Mucosa of descending colon (tissue), 3 donors: ENCODE measurements around the gene PERM1. TPM values are rescaled to one million over a fixed set of nuclear protein-coding genes. Genes with fewer than 3 reads are reported as not detected.

ENCODE experiments used
- ATAC-seq: fragments of 200-7000 bp; cut with Tn5 transposase; one replicate; pipeline ENCODE4 v1.9.1; 2020; ENCODE audit warnings: mild to moderate bottlenecking, moderate library complexity
- DNase-seq, 3 donors: peaks; one replicate each; pipeline ENCODE4 v3.0.0-alpha.2; 2020
- H3K36me3 ChIP-seq: fragments of 200-600 bp; one replicate; pipeline ENCODE4 v1.8.0; 2021; ENCODE audit warnings: low read depth, mild to moderate bottlenecking
- H3K4me1 ChIP-seq: fragments of 200-600 bp; one replicate; pipeline ENCODE4 v1.8.0; 2021; ENCODE audit warnings: low read depth, mild to moderate bottlenecking
- H3K4me3 ChIP-seq: fragments of 200-600 bp; one replicate; pipeline ENCODE4 v1.8.0; 2021; ENCODE audit warnings: mild to moderate bottlenecking
- H3K9me3 ChIP-seq: fragments of 200-600 bp; one replicate; pipeline ENCODE4 v1.8.0; 2021; ENCODE audit warnings: mild to moderate bottlenecking
- CTCF ChIP-seq: fragments of 200-600 bp; IDR thresholded peaks from one replicate; pipeline ENCODE4 v1.8.0; 2022; ENCODE audit warnings: antibody characterized with exemption, mild to moderate bottlenecking
- intact Hi-C, 2 donors: fragments of 100-400 bp; cut with DNase I in 1 of 2; cut with micrococcal nuclease in 1 of 2; formaldehyde crosslinking; loops; one replicate each; pipeline versions ENCODE4 v1.11.0 to v1.11.1; 2022; cut with DNase I, micrococcal nuclease
- total RNA-seq, 3 donors: library from RNA; stranded (reverse); fragmentation: NEBNext Ultra II Directional in 2 of 3; extraction: Animal tissue kit (Norgen Biotek cat#: 25700) in 2 of 3; gene quantifications; one replicate each; pipeline versions ENCODE4 v1.2.1 to v1.2.4, GENCODE V29; 2021 to 2023
- donor health status: DM: no; HTN: no; CAD: no; lungs with moderate emphysema.
- donor health status: DM: no; HTN: no; CAD: no.
- donor health status: DM: no; HTN: yes; CAD: no.

PERM1 gene
- total RNA-seq, 3 donors from 2014 or later, result 0.24 TPM; not detected in 2

- DNase-seq (no peak), ATAC-seq (no peak)
- H3K36me3 ChIP-seq, result no peaks in the 10 kb centered on the region
- peaks cover 22% of the 10 kb centered on the region for H3K4me1 ChIP-seq
- intact Hi-C loops, result no loop called here
- H3K9me3 ChIP-seq, result no peaks in the 10 kb centered on the region
- TF ChIP-seq CTCF, result no peak
- no peak overlapping the region for H3K4me3 ChIP-seq
Observed at GRCh38 chr1:936348-937264, 45.3 kb downstream of the PERM1 start.

DNA sequence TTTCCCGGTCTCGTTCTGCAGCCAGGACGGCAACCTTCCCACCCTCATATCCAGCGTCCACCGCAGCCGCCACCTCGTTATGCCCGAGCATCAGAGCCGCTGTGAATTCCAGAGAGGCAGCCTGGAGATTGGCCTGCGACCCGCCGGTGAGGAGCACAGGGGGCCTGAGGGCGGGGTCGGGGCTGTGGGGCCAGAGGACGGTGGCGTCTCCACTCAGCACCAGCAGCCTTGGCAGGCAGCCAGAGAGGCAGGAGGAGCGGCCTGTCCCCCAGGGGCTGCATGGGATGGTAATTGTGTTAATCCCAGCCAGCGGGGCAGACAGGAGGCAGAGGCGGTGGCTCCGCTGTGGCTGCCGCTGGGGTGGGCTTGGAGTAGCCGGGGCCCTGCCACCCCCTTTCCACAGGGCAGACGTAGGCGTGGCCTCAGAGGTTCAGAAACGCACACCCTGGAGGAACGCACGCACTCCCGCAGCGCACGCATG, 46.1 kb downstream of the PERM1 start:
- no peak for TF ChIP-seq CTCF
- no peak overlapping the region for H3K4me3 ChIP-seq
- no peaks in the 10 kb centered on the region for H3K9me3 ChIP-seq
- intact Hi-C loops, result no loop called here
- peaks cover 14% of the 10 kb centered on the region for H3K4me1 ChIP-seq
- DNase-seq, result no peak
- no peaks in the 10 kb centered on the region for H3K36me3 ChIP-seq
- ATAC-seq, result no peak

DNA sequence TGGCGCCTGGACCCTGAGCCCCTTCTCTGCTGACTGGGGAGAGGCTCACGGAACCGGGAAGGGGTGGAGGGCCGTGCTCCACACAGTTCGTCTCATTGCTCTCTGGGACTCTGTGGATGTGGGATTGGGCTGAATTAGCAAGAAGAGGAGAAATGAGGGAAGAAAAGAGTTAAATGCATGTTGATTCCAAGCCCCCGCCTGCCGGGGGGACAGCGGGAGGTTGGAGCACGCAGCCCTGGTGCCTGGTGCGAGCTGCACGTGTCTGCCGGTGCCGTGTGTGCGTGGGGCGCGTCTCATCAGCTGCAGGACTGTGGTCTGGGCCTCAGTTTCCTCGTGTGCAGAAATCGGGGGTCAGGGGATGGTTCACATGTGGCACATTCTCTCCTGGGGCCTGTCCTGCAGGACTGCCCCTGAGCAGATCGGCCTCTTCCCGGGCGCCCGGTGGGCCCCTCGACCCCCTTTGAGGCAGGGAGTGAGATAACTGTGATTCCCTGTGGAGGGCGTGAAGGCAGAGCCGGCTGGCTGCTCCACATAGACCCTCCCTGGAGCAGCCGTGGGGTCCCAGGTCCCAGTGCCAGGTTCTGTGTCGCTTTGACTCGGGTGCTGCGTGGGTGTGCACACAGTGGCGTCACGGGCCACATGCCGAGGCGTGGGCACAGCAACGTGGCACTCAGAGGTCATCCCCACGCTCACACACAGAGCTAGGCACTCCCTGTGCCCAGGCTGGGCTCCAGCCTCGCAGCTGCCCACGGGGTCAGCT, 46.7 kb downstream of the PERM1 start:
- Histone ChIP-seq H3K4me3 (no peak overlapping the region), H3K4me1 (peaks cover 8% of the 10 kb centered on the region), H3K36me3 (no peaks in the 10 kb centered on the region), H3K9me3 (no peaks in the 10 kb centered on the region)
- ATAC-seq, result no peak
- intact Hi-C loops, result no loop called here
- TF ChIP-seq CTCF, result no peak
- no peak for DNase-seq

DNA sequence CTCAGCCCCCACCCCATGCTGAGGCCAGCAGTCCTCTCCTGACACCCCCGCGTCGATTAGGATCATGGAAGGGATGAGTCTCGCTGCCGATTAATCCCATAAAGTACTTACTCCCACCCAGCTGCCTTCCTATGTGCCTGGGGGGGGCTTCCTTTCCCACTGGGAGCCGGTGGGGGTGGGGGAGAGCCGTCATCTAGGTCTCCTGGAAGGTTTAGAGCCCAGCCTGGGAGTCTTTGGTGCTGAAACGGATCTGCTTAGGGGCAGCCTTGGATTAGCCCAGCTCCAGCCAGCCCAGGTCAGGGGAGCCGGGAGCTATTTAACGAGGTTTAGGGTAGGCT, 48.3 kb downstream of the PERM1 start:
- intact Hi-C loops, result no loop called here
- no peak for TF ChIP-seq CTCF
- ATAC-seq (no peak), DNase-seq (no peak)
- Histone ChIP-seq H3K4me3 (no peak overlapping the region), H3K9me3 (no peaks in the 10 kb centered on the region), H3K4me1 (peaks cover 4% of the 10 kb centered on the region), H3K36me3 (no peaks in the 10 kb centered on the region)

GRCh38 chr1:932776-933602, 48.9 kb downstream of the PERM1 start:
- intact Hi-C loops, result no loop called here
- peaks cover 4% of the 10 kb centered on the region for H3K4me1 ChIP-seq
- H3K4me3 ChIP-seq, result no peak overlapping the region
- peak in 2 of 3 donors; percentile 47 to 59 for DNase-seq
- H3K36me3 ChIP-seq, result no peaks in the 10 kb centered on the region
- no peak for TF ChIP-seq CTCF
- no peaks in the 10 kb centered on the region for H3K9me3 ChIP-seq
- ATAC-seq, result peak; percentile 74
